Esophagus squamous epithelium (tissue), 5 donors: ENCODE measurements around the gene ANKRD16. TPM values are rescaled to one million over a fixed set of nuclear protein-coding genes. Genes with fewer than 3 reads are reported as not detected.
A peak's percentile ranks its signal among the peaks of the same experiment; 100 is the strongest.

ENCODE experiments used
- DNase-seq: peaks from one replicate; lab custom pipeline; 2025; lab: John Stamatoyannopoulos, UW
- H3K27ac ChIP-seq, 4 donors: fragments of 200-600 bp; sonication (generic); one replicate each; pipeline ENCODE4 v1.5.1; 2016 to 2019; ENCODE audit warnings: mild to moderate bottlenecking in 1 of 4
- H3K27me3 ChIP-seq, 4 donors: fragments of 200-600 bp; sonication (generic); 1 replicate in 3 of 4; 2 replicates in 1 of 4; pipeline versions ENCODE4 v1.5.1 to v1.6.0; 2017 to 2021; ENCODE audit warnings: antibody characterized with exemption in 1 of 4
- H3K36me3 ChIP-seq, 3 donors: fragments of 200-600 bp; sonication (generic); one replicate each; pipeline ENCODE4 v1.5.1; 2016 to 2019
- H3K4me1 ChIP-seq, 3 donors: fragments of 200-600 bp; sonication (generic); one replicate each; pipeline ENCODE4 v1.5.1; 2017 to 2019
- H3K4me3 ChIP-seq, 4 donors: fragments of 200-600 bp; sonication (generic); 1 replicate in 3 of 4; 2 replicates in 1 of 4; pipeline ENCODE4 v1.5.1; 2016 to 2019; ENCODE audit warnings: mild to moderate bottlenecking in 2 of 4, moderate library complexity in 1 of 4
- H3K9me3 ChIP-seq, 3 donors: fragments of 200-600 bp; sonication (generic); one replicate each; pipeline ENCODE4 v1.5.1; 2016 to 2019
- POLR2A ChIP-seq, 4 donors: fragments of 450-650 bp; IDR thresholded peaks; one replicate each; pipeline ENCODE4 v1.6.1; 2017; ENCODE audit warnings: antibody characterized with exemption in 4 of 4, mild to moderate bottlenecking in 4 of 4, moderate library complexity in 3 of 4
- WGBS, 2 donors: methylation state at CpG; one replicate each; pipeline ENCODE4 v1.1.5; 2018; 5-methylcytosine and 5-hydroxymethylcytosine counted together
- intact Hi-C: fragments of 100-400 bp; cut with DNase I; formaldehyde crosslinking; loops from one replicate; pipeline ENCODE4 v1.15.0; 2022
- total RNA-seq, 4 donors: library from RNA; depleted of rRNA; stranded (reverse); fragments of >200 nt; gene quantifications; one replicate each; pipeline ENCODE4 v1.1.0, GENCODE V29; 2016
- TF ChIP-seq, protein P1 (sequence below), 6 experiments: fragments of 450-650 bp in 4 of 6; fragments of 200-600 bp in 2 of 6; sonication (generic) in 2 of 6; IDR thresholded peaks; one replicate each; pipeline ENCODE4 v1.5.1; 2016 to 2019; ENCODE audit warnings: antibody characterized with exemption in 6 of 6, mild to moderate bottlenecking in 4 of 6, moderate library complexity in 4 of 6
- donor health status: DM: yes; HTN: yes; CAD: no.

The ANKRD16 gene
- total RNA-seq, 4 donors from 2014 or later = 2.8 to 10.9 (median 5.1) TPM

DNA sequence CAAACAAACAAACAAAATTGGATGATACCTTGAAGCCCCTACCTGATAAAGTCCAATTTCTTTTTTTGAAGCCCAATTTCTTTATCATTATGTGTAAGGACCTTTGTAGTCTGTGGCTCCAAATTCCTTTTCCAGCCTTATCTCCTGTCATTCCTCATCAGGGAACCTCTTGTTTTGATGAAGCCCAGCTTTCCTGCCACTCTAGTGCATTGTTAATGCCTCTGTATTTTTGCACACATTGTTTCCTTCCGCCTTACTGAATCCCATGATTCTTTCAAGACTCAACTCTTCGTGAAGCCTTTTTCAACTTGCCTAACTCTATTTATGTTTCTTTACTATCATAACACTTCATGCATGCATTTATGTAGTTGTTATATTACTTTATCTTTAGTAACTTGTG lies 3.6 kb upstream of the ANKRD16 start:
- Histone ChIP-seq H3K27me3 (no peaks in the 10 kb centered on the region), H3K36me3 (peaks cover 0 to 49% (median 0%) of the 10 kb centered on the region in 3 donors), H3K27ac (no peak overlapping the region), H3K4me3 (no peak overlapping the region), H3K9me3 (peaks cover 0 to 9% (median 0%) of the 10 kb centered on the region in 3 donors), H3K4me1 (peaks cover 11 to 29% (median 17%) of the 10 kb centered on the region in 3 donors)
- WGBS, 2 donors = 82 to 88% methylated on average over 2 of the region's 2 CpGs
- no peak for TF ChIP-seq POLR2A (IDR thresholded peaks at IDR 0.05)
- TF ChIP-seq, protein P1, sequence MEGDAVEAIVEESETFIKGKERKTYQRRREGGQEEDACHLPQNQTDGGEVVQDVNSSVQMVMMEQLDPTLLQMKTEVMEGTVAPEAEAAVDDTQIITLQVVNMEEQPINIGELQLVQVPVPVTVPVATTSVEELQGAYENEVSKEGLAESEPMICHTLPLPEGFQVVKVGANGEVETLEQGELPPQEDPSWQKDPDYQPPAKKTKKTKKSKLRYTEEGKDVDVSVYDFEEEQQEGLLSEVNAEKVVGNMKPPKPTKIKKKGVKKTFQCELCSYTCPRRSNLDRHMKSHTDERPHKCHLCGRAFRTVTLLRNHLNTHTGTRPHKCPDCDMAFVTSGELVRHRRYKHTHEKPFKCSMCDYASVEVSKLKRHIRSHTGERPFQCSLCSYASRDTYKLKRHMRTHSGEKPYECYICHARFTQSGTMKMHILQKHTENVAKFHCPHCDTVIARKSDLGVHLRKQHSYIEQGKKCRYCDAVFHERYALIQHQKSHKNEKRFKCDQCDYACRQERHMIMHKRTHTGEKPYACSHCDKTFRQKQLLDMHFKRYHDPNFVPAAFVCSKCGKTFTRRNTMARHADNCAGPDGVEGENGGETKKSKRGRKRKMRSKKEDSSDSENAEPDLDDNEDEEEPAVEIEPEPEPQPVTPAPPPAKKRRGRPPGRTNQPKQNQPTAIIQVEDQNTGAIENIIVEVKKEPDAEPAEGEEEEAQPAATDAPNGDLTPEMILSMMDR (IDR thresholded peaks at IDR 0.05) = no peak
- DNase-seq = no peak
- intact Hi-C loops = no loop called here

DNA sequence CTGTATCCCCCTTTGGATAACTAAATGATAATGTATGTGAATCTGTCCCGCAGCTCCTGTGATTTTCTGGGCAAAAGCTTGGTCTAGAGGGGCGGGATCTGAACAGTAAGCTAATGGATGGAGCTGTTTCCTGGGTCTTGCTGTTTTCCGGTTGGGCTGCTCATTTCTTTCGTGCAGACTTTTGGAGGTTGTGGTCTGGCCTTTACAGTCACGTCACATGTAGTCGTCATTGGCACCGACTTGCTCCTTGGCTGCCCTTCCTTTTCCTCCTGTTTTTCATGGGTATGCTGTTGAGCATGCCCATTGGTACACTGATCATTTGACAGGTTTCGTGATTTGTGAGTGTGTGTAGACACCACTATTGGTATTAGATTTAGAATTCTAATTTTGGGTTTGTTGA lies 2.3 kb upstream of the ANKRD16 start:
- WGBS, 2 donors = 81 to 85% methylated on average over 8 of the region's 8 CpGs
- H3K36me3 ChIP-seq = peaks cover 0 to 46% (median 0%) of the 10 kb centered on the region in 3 donors
- H3K4me1 ChIP-seq = peaks cover 15 to 42% (median 24%) of the 10 kb centered on the region in 3 donors
- no peaks in the 10 kb centered on the region for H3K9me3 ChIP-seq
- H3K27me3 ChIP-seq = no peaks in the 10 kb centered on the region
- H3K4me3 ChIP-seq = peak overlapping the region in 1 of 4 donors; percentile 92
- H3K27ac ChIP-seq = no peak overlapping the region
- intact Hi-C loops = no loop called here
- TF ChIP-seq POLR2A (IDR thresholded peaks at IDR 0.05) = no peak
- TF ChIP-seq, protein P1 (IDR thresholded peaks at IDR 0.05) = no peak
- no peak for DNase-seq

DNA sequence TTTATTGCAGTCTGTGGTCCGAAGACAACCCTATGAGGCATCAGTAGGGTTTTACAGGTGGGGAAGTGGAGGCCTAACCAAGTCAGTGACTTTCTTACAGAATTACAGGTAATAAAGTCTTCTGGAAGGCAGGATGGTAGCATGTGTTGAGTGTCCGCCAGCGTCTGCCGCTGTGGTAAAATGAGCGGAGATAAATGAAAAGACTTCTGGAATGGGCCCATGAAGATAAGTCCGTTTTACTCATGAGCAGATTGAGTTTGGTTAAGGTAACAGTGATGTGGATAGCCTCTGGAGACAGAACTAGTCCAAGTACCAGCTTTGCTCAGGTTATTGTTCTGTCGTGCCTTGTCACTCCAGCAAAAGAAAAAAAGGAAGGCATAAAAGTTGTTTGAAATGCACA lies 1.3 kb upstream of the ANKRD16 start:
- peaks cover 0 to 45% (median 0%) of the 10 kb centered on the region in 3 donors for H3K36me3 ChIP-seq
- H3K4me3 ChIP-seq = peak overlapping the region; percentile 59 to 92 (median 82)
- H3K27me3 ChIP-seq = no peaks in the 10 kb centered on the region
- intact Hi-C loops = no loop called here
- DNase-seq = no peak
- no peaks in the 10 kb centered on the region for H3K9me3 ChIP-seq
- TF ChIP-seq, protein P1 (IDR thresholded peaks at IDR 0.05) = no peak
- no peak for TF ChIP-seq POLR2A (IDR thresholded peaks at IDR 0.05)
- peaks cover 15 to 45% (median 24%) of the 10 kb centered on the region in 3 donors for H3K4me1 ChIP-seq
- H3K27ac ChIP-seq = peak overlapping the region; percentile 71 to 96 (median 95)
- 44 to 68% methylated on average over 7 of the region's 7 CpGs for WGBS, 2 donors

DNA sequence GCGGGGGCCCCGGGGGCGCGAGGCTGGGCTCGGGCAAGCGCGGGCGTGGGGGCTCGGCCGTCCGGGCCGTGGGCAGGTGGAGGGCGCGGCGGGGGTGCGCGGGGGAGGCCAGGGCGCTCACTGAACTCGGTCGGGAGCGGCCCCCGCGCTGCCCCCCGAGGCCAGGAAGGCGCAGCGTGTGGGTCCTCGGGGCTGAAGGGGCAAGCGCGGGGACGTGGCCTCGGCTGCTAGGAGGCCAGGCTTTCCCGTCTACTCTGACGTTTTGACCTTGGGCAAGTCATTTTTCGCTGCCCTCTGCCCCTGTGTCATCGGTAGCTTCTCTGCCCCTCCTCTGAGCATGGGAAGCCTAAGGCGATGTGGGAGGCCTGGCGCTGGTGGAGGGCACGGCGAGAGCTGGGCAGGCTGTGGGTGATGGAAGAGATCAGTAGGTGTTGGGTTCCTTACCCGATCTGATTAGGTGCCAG lies 791 bp upstream of the ANKRD16 start:
- intact Hi-C loops = no loop called here
- WGBS, 2 donors = 0% methylated on average over 1 to 6 of the region's 40 CpGs
- Histone ChIP-seq H3K9me3 (no peaks in the 10 kb centered on the region), H3K27me3 (no peaks in the 10 kb centered on the region), H3K36me3 (peaks cover 0 to 45% (median 0%) of the 10 kb centered on the region in 3 donors), H3K4me1 (peaks cover 15 to 45% (median 24%) of the 10 kb centered on the region in 3 donors), H3K4me3 (peak overlapping the region; percentile 59 to 92 (median 82)), H3K27ac (peak overlapping the region; percentile 71 to 96 (median 95))
- DNase-seq = no peak
- TF ChIP-seq POLR2A (IDR thresholded peaks at IDR 0.05) = no peak
- TF ChIP-seq, protein P1 (IDR thresholded peaks at IDR 0.05) = no peak

DNA sequence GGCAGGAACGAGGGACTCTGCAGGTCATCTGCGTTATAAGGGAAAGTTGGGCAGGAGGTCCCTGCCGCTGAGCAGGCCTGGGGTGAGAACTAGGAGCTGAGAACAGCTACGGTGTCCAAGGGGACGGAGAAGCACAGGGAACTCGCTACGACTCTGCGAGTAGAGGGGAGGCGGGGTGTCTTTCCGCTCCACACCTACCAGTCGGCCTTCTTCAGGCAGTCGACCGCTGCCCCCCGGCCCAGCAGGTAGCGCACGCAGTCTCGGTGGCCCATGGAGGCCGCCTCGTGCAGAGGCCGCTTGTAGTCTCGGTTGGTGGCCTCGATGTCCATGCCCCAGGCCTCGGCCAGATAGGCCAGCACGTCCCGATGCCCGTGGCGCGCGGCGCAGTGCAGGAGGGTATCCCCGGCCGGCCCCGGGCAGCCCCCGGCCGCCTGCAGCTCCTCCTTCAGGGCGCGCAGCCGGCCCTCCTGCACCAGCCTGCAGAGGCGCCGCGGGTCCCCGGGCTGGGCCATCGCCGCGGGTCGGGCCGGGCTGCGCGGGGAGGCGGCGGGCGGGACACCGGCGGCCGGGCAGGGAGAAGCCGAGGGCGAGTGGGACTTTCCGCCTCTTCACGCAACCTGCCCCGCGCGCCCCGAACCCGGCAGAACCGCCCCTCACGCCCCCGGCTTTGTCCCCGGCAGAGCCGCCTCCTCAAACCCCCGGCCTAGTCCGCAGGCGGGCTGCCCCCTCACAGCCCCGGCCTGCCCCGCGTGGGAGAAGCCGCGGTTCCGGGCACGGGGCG lies 660 bp downstream of the ANKRD16 start:
- Histone ChIP-seq H3K27me3 (no peaks in the 10 kb centered on the region), H3K4me3 (peak overlapping the region; percentile 59 to 92 (median 84)), H3K4me1 (peaks cover 15 to 45% (median 24%) of the 10 kb centered on the region in 3 donors), H3K27ac (peak overlapping the region; percentile 86 to 96 (median 90)), H3K9me3 (no peaks in the 10 kb centered on the region), H3K36me3 (peaks cover 0 to 45% (median 0%) of the 10 kb centered on the region in 3 donors)
- intact Hi-C loops = no loop called here
- WGBS, 2 donors = 0% methylated on average over 2 of the region's 80 CpGs; no CpG with 5 or more reads in 1 of the 2 donors
- DNase-seq = no peak
- TF ChIP-seq, protein P1 (IDR thresholded peaks at IDR 0.05) = no peak
- TF ChIP-seq POLR2A (IDR thresholded peaks at IDR 0.05) = no peak
